Endothelial cell of umbilical vein (primary cell): Measurements from ENCODE around the gene HUWE1. TPM values are rescaled to one million over a fixed set of nuclear protein-coding genes. Genes with fewer than 3 reads are reported as not detected.
A peak's percentile ranks its signal among the peaks of the same experiment; 100 is the strongest.

Experiments
- BruUV-seq: library from RNA; stranded (reverse); fragments of 400-500 nt; replicated peaks from 2 replicates; lab custom pipeline; 2021; lab: Mats Ljungman, UMichigan
- CTCF ChIA-PET: fragments of 300-600, 350-600 bp; sonication (Branson Sonifier 250); formaldehyde crosslinking; loops from one replicate; lab custom pipeline; 2021; ENCODE audit warnings: antibody characterized with exemption, inconsistent platforms; lab: Charles Lee
- POLR2A ChIA-PET: fragments of 300-600, 350-600 bp; sonication (Branson Sonifier 250); formaldehyde crosslinking; loops from one replicate; lab custom pipeline; 2021; ENCODE audit warnings: antibody characterized with exemption, inconsistent platforms; lab: Charles Lee
- DNase-seq: peaks from one replicate; pipeline ENCODE4 v3.0.0-alpha.2; 2011; ENCODE audit warnings: low read depth, low spot score
- FAIRE-seq: peaks from 2 replicates; lab custom pipeline; 2011; peaks lifted over from hg19 to GRCh38; lab: Jason Lieb, UNC
- H2AFZ ChIP-seq: 2 replicates; pipeline ENCODE4 v1.6.0; 2012; ENCODE audit warnings: low read depth, low read length, control low read depth, inconsistent platforms
- H3K27ac ChIP-seq: 2 replicates; pipeline ENCODE4 v1.5.1; 2011; ENCODE audit warnings: low read depth, mild to moderate bottlenecking, control low read depth, low read length, moderate library complexity; ENCODE audit not compliant: insufficient read depth
- H3K27me3 ChIP-seq, 2 experiments: 2 replicates each; pipeline versions ENCODE4 v1.6.0 to v1.6.1; 2011; ENCODE audit warnings: low read length in 2 of 2, mixed read lengths in 1 of 2; ENCODE audit not compliant: control insufficient read depth in 2 of 2, insufficient read depth in 2 of 2
- H3K36me3 ChIP-seq, 2 experiments: 2 replicates in 1 of 2; 3 replicates in 1 of 2; pipeline ENCODE4 v1.5.1; 2011; ENCODE audit warnings: low read length in 2 of 2, mild to moderate bottlenecking in 1 of 2, moderate library complexity in 1 of 2; ENCODE audit not compliant: control insufficient read depth in 2 of 2, insufficient read depth in 2 of 2; ENCODE audit errors: extremely low read depth in 1 of 2
- H3K4me1 ChIP-seq: 3 replicates; pipeline ENCODE4 v1.5.1; 2011; ENCODE audit warnings: mild to moderate bottlenecking, low read length; ENCODE audit not compliant: control insufficient read depth, insufficient read depth; ENCODE audit errors: extremely low read depth
- H3K4me2 ChIP-seq: 2 replicates; pipeline ENCODE4 v1.6.1; 2011; ENCODE audit warnings: low read length, control low read depth, mixed read lengths; ENCODE audit not compliant: insufficient read depth
- H3K4me3 ChIP-seq, 3 experiments: fragments of 200-600 bp in 1 of 3; sonication (generic), shearing (Covaris generic) in 1 of 3; replicated peaks in 1 of 3; 2 replicates each; pipeline ENCODE4 v1.5.1; 2011 to 2016; ENCODE audit warnings: control low read depth in 3 of 3, low read length in 3 of 3, mild to moderate bottlenecking in 2 of 3, inconsistent platforms in 1 of 3, low read depth in 1 of 3, moderate library complexity in 1 of 3; ENCODE audit not compliant: insufficient read depth in 1 of 3
- H3K79me2 ChIP-seq: 2 replicates; pipeline ENCODE4 v1.6.0; 2012; ENCODE audit warnings: low read length, inconsistent platforms; ENCODE audit not compliant: control insufficient read depth, insufficient read depth
- H3K9ac ChIP-seq: replicated peaks from 2 replicates; pipeline ENCODE3; 2011; ENCODE audit warnings: low read length, control low read depth; ENCODE audit not compliant: insufficient read depth; ENCODE audit errors: extremely low read depth
- H3K9me1 ChIP-seq: replicated peaks from 3 replicates; pipeline ENCODE4 v1.6.0; 2011; ENCODE audit warnings: mild to moderate bottlenecking, low read length; ENCODE audit not compliant: control insufficient read depth, insufficient read depth; ENCODE audit errors: extremely low read depth
- H3K9me3 ChIP-seq: replicated peaks from 2 replicates; pipeline ENCODE4 v1.5.1; 2012; ENCODE audit warnings: low read length, inconsistent platforms; ENCODE audit not compliant: control insufficient read depth, insufficient read depth
- H4K20me1 ChIP-seq: replicated peaks from 2 replicates; pipeline ENCODE3; 2011; ENCODE audit warnings: mild to moderate bottlenecking, low read length; ENCODE audit not compliant: control insufficient read depth, insufficient read depth; ENCODE audit errors: extremely low read depth
- CTCF ChIP-seq, 2 donors: IDR thresholded peaks; 1 replicate in 1 of 2; 2 replicates in 1 of 2; pipeline ENCODE4 v1.5.1; 2011; ENCODE audit warnings: low read length in 2 of 2, mild to moderate bottlenecking in 2 of 2, moderate library complexity in 2 of 2, control low read depth in 1 of 2, inconsistent platforms in 1 of 2, low read depth in 1 of 2; ENCODE audit not compliant: insufficient read depth in 1 of 2; ENCODE audit errors: extremely low read depth in 1 of 2
- GATA2 ChIP-seq: IDR thresholded peaks from 2 replicates; pipeline ENCODE4 v1.7.0; 2011; ENCODE audit warnings: low read depth, mild to moderate bottlenecking, moderate library complexity, mixed read lengths, low read length; ENCODE audit not compliant: insufficient read length, insufficient read depth
- JUN ChIP-seq: IDR thresholded peaks from 2 replicates; pipeline ENCODE4 v1.6.1; 2011; ENCODE audit warnings: borderline replicate concordance, low read depth; ENCODE audit not compliant: insufficient read length, insufficient read depth
- MAX ChIP-seq: IDR thresholded peaks from 2 replicates; pipeline ENCODE4 v1.6.1; 2011; ENCODE audit not compliant: insufficient read depth, insufficient read length
- MYC ChIP-seq: IDR thresholded peaks from one replicate; pipeline ENCODE4 v1.6.1; 2011; ENCODE audit warnings: mild to moderate bottlenecking, low read depth, low read length
- dilution Hi-C: fragments of 300-500 bp; cut with MboI; formaldehyde crosslinking; loops from one replicate; pipeline ENCODE4 v1.15.0; 2019; ENCODE audit warnings: low sequenced_read_pairs; ENCODE audit not compliant: extremely low pct_ligation_motif_present
- intact Hi-C: fragments of 100-400 bp; cut with micrococcal nuclease; formaldehyde crosslinking; loops from one replicate; pipeline ENCODE4 v1.10.0; 2022
- polyA plus RNA-seq, 4 experiments: library from polyadenylated mRNA; depleted of rRNA in 3 of 4; stranded (reverse) in 3 of 4; unstranded in 1 of 4; fragments of >200 nt; gene quantifications; 2 replicates each; pipeline versions ENCODE4 v1.2.1 to v1.2.3, GENCODE V29; 2011 to 2012; ENCODE audit warnings: missing spikeins in 1 of 4
- total RNA-seq: library from RNA; stranded (reverse); gene quantifications from 2 replicates; pipeline ENCODE4 v1.2.3, GENCODE V29; 2021

Gene HUWE1
- total and polyA plus RNA-seq, 2 donors (not counting 3 experiments of a cell fraction or from before 2014, with no cell fraction given): 66.6 to 210 TPM

GRCh38 chrX:53599781-53600396 is 86.6 kb downstream of the HUWE1 start:
- FAIRE-seq (peak; percentile 74), DNase-seq (peak; percentile 17)
- CTCF ChIA-PET: no interaction called here
- Histone ChIP-seq H3K27ac (peak overlapping the region; percentile 60), H3K9me1 (no peaks in the 10 kb centered on the region), H3K79me2 (peaks cover 13% of the 10 kb centered on the region), H3K4me1 (peaks cover 52% of the 10 kb centered on the region), H3K9me3 (no peaks in the 10 kb centered on the region), H3K4me2 (peak overlapping the region; percentile 31), H3K27me3 (no peaks in the 10 kb centered on the region), H2AFZ (no peak overlapping the region), H4K20me1 (no peaks in the 10 kb centered on the region), H3K9ac (no peak overlapping the region), H3K36me3 (peaks cover 3 to 8% of the 10 kb centered on the region in 2 experiments), H3K4me3 (no peak overlapping the region)
- POLR2A ChIA-PET: no interaction called here
- intact Hi-C loops (no loop called here), dilution Hi-C loops (no loop called here)
- TF ChIP-seq CTCF (IDR thresholded peaks at IDR 0.05; ENCODE audit: extremely low read depth in 1 of 2, insufficient read depth in 1 of 2, low read depth in 1 of 2, low read length in 2 of 2) (no peak), MAX (no peak), JUN (peak; percentile 30), GATA2 (no peak)
- no TSS peak for BruUV-seq

- H3K9me1 ChIP-seq: no peaks in the 10 kb centered on the region
- no peaks in the 10 kb centered on the region for H3K27me3 ChIP-seq
- DNase-seq: peak; percentile 5
- peak overlapping the region; percentile 23 for H3K27ac ChIP-seq
- BruUV-seq: no TSS peak
- TF ChIP-seq MYC: no peak
- TF ChIP-seq JUN: no peak
- no peak overlapping the region for H3K4me3 ChIP-seq
- H3K79me2 ChIP-seq: peaks cover 16% of the 10 kb centered on the region
- H3K4me2 ChIP-seq: peak overlapping the region; percentile 36
- FAIRE-seq: no peak
- no peak overlapping the region for H2AFZ ChIP-seq
- no peaks in the 10 kb centered on the region for H3K9me3 ChIP-seq
- dilution Hi-C loops: no loop called here
- H3K9ac ChIP-seq: no peak overlapping the region
- H4K20me1 ChIP-seq: no peaks in the 10 kb centered on the region
- H3K36me3 ChIP-seq: peaks cover 4 to 12% of the 10 kb centered on the region in 2 experiments
- peaks cover 50% of the 10 kb centered on the region for H3K4me1 ChIP-seq
- ChIA-PET POLR2A (no interaction called here), CTCF (no interaction called here)
- intact Hi-C loops: loop anchor here (1.0 kb wide), 1 partner anchor 31 kb away; no protein-coding TSS in a partner anchor
These were observed 88.3 kb downstream of the HUWE1 start for GRCh38 chrX:53598169-53598568.
